HG02763 (cell line): ENCODE data around the gene TOX3.

Source experiments
- ATAC-seq: cut with Tn5 transposase; IDR thresholded peaks from one replicate; pipeline ENCODE4 v1.9.1; 2021; ENCODE audit warnings: mild to moderate bottlenecking, moderate library complexity; ENCODE audit not compliant: unreplicated experiment

Gene TOX3

DNA sequence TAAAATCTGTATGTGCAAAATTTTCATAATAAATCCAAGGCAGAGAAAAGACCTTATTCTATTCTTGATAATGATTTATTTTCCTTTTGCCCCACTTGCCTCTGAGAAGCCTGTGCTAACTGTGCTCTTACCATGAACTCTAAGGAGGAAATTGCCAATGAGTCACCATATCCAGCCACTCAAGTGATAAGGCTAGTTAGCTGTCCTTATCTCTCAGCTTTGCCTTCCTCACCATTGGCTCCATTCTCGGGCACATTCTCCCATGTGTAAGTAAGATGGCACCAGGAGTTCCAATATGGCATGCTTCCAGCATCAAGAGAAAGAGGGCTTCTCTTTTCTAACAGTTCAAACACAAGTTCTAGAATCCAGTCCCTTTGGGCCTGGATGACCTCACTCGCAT lies 142.4 kb downstream of the TOX3 start:
- ATAC-seq: no peak

DNA sequence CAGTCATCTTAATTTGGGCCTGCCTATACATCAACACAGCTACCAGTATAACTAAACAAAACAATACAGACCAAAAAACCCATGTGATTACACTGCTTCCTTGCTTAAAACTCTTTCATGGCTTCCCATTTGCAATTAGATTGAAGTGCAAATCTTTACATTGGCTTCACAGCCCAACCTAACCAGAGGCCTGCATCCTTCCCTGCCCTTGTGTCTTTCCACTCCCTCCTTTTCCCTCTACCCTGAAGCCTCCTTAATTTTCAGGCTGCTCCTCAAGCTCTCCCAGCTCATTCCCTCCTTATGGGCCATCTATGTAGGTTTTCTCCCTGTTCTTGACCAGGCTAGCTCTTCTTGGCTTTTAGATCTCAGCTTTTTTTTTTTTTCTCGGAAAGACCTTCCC lies 147.8 kb downstream of the TOX3 start:
- ATAC-seq: no peak

DNA sequence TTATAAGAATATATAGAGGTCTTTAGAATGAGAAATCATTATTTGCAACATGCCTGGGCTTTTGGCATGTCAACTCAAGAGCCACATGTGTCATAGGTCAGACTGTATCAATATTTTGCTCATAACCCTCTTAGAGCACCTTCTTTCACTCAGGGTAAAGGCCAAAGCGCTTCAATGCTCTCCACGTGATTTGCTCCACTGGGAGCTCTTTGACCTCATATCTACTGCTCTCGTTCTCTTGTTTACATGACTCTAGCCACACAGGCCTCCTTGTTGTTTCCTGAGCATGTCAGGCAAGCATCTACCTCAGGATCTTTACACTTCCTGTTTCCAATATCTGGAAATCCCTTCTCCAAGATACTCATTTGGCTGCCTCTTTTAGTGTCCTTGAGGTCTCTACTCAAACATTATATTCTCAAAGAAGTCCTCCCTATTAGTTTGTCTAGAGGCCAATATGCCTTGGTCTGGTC lies 148.4 kb downstream of the TOX3 start:
- ATAC-seq: no peak

DNA sequence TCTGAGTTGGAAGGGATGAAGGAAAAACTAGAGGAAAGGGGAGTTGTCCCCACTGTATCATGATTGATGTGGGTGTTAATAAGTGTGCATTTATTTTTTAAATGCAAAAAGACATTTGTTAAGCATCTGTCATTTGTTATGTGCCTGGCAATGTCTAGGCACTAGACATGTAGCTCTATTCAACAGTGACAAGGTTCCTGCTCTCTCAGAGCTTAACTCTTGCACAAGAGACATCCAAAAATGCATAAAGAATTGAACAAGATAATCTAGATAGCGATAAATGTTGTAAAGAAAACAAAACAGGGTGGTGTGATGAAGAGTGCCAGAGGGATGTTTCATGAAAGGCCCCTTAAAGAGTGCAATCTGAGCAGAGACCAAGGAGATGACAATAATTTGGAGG lies 148.9 kb downstream of the TOX3 start:
- ATAC-seq: no peak

DNA sequence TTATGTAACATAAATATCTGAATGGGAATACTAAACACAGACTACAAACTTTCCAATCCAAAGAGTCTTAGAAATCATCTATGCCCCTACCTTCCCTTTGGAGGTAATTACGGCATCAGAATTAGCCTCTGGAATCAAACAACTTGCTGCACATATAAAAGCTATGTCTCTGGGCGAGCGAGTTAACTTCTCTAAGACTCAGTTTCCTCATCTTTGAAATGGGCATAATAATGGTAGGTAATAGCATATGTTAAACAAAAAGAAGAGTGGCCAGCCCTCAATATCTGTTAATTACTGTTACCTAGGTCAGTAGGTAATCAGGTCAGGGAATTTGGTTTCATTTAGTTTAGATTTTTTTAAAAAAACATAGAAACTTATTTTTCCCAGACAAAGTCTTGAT lies 153.5 kb downstream of the TOX3 start:
- ATAC-seq: no peak

DNA sequence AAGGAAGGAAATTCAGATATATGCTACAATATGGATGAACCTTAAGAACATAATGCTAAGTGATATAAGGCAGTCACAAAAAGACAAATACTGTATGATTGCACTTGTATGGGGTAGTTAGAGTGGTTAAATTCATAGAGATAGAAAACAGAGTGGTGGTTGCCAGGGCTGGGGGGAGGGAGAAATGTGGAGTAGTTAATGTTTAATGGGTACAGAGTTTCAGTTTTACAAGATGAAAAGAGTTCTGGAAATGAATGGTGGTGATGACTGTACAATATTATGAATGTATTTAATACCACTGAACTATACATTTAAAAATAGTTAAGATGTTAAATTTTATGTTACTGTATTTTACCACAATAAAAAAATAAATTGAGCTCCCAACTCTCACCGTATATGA lies 157.9 kb downstream of the TOX3 start:
- no peak for ATAC-seq
